AML-193 (cell line): ENCODE results near the gene ASCC3.

Source experiments
- DNase-seq, 2 experiments: peaks; one replicate each; lab custom pipeline; 2025; lab: John Stamatoyannopoulos, UW

Gene ASCC3

DNA sequence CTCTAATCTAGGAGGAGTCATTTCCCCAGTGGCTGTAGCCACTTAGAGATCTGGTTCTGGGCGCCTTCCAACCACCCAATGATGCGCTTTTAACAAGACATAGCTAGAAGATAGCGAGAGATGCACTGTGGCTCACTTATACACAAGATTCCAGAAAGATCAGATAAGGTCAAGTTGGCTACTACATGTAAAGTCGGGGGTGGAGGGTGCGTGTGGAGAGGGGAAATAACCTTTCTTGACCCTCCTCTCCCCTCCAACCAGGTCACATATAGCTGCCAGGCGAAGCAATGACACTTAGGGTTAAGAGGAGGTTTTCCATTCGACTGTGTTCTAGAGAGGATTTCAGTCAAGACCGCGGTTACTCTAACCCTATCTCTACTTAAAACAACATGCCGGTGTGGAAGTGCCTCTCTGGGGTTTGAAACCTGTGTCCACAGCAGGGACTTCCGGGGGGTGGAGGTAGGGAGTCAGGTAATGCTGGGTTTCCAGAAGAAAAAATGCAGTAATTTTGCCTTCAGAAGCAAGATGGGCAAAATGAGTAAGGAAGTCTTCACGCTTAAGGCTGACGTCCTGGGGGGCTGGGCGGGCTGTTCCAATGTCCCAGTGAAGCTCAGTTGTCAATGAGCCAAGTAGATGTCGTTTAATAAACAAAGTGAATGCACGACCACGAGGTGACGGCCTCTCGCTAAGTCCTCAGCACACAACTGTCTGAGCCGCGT lies 414.6 kb downstream of the ASCC3 start:
- DNase-seq = no peak

DNA sequence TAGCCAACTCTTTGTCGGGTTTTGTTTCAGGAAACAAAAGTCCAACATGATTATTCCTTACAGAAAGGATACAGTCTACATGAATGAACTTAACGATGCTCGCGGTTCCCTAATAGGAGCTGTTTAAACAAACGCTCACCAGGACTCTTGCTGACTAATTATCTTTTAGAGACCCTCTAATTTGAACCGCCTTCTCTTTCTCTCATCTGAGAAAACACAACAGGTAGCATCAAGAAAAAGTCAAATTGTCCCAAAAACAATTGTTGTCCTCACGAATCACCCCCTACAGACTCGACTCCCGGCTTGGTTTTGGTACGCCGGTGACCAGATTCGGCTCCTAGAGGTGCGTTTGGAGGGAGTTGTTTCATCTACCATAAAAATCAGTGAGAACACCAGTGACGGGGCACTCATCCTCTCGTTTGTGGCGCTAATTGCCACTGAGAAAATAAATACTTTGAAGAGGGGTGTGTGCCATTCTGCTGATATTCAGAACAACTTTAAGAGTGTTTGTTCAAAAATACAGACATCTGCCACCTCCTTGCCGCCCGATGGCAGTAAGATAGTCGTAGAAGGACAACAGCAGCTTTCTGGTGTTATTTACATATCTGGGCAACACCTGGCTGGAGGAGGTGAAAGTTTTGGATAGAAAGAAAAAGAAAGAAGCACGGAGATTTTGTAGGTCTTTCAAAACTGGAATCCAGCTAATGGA lies 415.3 kb downstream of the ASCC3 start:
- no peak for DNase-seq

DNA sequence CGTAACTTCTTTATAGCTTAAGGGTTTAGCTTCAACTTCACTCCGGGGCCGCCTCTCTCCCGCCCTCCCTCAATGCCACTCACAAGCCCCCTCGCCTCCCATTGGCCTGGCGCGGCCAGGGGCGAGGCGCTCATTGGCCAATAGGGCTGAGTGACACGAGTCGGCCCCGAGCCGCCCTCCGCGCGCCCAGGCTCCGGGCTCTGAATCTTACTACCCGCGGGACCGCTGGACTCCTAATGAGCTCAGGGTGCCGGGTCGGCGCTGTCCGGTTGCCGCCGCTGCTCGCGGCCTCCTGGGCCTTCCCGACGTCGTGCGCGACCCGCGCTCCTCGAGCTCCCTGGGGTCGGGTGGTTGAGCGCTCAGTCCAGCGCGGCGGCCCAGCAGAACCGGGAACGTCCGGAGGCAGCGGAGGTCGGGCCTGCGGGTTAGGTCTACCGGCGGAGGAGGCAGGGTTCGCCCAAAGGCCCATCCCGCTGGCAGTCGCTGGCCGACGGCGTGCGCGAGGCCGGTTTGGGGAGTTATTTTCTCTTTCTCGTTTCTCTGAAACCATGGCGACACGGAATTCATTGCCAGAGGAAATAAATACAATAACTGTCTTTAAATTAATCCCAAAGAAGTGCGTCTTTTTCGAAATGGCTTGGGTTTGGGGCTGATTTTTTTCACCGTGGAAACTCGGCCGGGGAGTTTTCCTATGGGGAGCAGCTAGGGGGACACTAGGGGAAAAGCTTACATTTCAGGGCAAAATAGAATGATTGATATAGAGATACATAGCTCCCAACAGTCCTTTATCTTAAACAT lies 416.0 kb downstream of the ASCC3 start, which contains the start of gene SIM1:
TSS of gene SIM1 (minus strand) at position 19 of the 798 bp plus-strand sequence. CDS start 1,453 bp downstream, outside the sequence.
- no peak for DNase-seq

DNA sequence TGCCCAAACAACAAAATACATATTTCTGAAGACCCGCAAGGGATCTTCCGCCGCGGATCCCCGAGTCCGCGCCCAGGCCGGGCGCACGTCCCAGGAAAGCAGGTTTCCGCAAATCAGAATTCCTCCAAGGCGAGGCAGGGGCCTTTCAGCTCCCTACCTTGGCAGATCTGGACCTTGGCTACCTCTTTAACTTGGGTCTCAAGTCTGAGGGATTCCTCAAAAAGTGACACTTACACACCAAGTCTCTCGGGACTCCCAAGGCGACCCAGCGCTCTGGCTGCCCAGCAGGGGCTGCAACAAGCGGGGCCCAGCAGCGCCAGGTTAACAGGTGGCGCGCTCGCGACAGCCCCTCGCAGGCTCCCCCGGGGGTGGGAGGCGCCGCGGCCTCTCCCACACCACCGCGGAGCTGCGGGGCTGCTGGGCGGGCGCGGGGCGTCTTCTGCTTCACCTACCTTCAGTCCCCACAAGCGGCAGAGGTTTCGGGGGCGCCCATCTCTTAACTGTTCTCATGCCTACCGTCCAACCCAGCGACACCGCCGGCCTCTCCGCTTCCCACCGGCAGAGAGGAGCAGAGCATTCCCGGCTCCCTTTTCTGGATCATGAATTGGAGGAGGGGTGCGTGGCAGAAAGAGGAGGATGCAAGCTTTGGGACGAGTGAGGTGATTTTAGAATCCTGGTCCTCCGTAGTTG lies 416.8 kb downstream of the ASCC3 start:
- DNase-seq = no peak

DNA sequence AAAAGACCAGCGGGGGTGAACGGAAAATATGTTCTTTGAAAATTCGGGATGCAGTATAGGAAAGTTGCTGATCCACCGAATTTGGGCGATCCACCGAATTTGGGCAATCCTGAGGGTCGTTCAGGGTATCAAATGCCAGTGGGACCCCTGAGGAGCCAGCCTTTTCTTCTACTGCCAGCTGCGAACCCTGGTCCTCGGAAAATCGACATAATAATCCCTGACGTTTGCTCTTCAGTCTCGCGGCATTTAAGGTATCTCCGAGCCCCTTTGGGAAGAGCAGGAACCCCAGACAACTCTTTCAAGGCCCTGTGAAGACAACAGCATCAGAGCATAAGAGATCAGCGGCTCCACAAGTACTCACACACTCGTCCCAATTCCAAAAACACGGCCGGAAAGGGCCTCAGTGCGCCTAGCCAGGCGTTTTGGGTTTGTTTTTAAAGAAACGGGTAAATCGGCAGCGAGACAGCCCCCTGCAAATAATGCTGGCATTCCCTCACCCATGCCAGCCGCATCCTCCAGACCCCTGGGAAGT lies 417.4 kb downstream of the ASCC3 start:
- no peak for DNase-seq

DNA sequence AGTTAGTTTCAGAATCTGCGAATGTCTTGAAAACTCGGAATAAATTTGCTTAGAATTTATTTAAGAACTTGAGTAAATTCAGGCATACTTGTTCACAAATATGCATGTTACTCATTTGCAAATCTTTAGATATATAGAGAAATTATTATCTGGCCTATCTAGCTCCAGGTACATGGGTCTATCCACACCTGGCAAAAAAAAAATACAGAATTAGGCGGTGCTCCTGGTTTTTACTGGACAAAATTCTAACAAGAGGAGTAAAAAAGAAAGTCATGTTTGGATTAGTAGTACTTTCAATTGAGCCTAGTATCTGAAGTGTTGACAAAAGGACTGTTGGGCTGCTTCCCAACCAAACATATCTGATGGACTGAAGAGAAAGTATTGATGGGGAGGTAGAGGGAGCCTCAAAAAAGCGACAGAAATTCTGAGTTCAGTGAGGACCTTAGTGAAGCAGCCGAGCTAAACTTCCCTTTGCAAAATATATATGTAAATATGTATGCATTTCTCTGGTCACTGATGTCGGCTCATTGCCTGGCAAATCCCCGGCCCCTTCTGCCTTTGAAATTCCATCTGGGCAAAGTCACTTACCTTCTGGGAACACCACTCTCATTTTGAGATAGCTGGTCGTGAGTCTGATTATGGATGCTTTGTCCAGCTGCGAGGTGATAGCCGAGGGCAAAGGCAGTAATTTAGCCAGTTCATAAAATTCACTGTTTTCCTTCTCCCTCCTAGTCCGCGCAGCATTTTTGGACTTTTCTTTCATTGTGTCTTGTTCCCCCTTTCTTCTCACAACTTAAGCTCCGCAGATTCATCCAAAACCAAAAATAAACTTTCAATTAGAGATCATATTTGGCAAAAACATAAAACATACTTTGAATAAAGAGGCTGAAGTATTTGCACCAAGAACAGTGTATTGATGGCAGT lies 418.2 kb downstream of the ASCC3 start:
- DNase-seq = no peak

DNA sequence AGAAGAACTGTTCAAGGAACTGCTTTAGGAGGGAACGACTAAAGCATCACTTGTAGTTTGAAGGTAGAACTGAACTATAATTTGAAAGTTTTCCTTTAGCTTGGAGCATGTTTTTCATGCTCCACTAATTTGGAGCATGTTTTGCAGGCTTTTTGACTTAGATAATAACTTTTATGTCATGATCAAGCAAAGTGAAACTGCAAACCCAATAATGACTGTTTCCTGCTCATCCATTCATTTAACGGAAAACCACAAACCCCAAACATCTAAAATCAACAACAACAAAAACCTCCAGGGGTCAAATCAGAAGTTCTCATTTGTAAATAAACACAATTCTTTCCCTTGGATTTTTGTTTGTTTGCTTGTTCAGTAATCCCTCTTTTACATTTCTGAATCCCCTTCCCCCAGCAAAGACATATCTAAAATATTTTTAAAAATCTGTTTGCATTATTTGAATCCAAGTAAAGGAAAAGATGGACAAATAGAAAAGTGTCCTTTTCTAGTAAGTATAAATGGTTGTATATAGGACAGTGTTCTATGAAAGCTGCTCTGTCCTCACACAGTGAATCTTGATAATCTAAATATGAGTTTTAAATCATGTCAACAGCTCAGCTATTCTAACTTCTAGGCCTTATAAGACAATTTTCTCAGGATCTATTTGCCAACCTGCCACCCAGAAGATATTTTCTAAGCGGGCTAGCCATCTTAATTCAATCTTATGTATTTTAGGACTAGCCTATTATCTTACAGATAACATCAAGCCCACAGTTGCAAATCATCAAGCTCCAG lies 419.0 kb downstream of the ASCC3 start:
- DNase-seq = no peak

DNA sequence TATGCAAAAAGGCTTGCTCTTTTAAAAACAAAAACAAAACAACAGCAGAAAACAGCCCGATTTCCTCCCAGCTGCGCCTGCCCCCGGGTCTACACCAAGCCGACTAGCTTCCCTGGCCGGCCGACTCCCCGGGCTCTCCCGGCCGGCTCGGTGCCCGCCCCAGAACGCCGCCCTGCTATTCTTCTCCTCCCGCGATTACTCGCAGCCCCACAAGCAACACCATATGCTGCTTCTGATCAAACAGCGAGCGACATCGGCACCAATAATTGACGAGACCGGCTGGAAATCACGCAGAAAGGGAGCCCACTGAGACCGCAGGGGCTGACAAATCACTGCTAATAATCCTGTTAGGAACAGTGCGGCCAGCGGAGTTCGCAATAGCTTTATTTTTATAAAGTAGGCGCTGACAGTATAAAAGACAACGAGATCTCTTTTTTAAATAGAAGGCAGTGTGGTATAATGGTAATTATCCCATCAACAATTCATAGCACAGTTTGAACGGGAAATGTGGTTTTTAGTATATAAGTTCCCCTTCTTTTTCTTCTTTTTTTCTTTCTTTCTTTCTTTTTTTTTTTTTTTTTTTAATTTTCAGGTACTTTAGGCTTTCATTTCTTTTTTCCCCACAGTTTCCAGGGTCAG lies 419.7 kb downstream of the ASCC3 start:
- no peak for DNase-seq

DNA sequence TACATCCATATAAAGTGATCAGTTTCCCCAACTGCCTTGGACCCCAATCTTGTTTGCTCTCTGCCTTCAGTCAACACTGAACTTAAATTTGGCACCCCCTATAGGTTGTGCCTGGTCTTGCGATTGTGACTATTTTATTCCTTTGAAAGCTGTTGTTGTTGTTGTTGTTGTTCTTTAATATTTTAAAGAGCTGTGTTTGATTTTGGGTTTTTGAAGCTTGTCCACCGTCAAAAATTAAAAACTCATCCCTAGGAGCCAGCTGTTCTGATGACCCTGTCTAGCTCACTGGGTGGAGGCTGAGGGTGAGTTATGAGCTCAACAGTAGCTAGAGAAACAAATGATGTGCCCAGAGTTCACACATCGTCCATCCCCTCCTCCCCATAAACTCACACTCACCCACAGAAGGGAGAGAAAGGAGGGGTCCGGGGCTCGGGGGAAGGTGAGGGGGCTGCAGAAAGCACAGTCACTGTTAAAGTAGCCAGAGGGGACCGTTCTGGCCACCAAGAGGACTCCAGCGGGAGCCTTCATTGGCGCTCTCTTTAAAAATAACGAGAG lies 420.4 kb downstream of the ASCC3 start:
- no peak for DNase-seq

DNA sequence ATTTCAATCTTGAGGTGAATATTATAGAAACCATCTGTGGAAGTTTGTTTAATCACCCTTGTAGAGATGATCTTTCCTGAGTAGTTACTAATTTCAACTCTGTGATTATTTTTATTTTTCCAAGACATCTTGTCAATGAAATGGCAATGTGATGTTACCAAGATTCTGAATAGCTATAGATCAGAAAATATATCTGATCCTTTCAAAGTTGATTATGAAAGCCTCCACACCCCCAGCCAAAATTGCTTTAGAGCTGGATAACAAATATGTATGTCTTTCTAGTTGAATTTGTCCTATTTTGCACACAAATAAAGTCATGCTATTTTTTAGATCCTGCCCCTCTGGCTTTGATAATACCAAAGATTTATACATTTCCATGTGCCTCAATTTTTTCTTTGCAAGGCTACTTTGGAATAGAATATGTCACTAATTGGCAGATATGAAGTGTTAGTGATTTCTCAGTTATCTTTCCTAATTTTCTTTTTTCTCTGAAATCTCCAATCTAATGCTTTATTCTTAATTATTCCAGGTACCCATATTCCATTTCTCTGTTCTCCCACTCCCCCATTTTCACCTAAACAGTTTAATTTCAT lies 421.4 kb downstream of the ASCC3 start:
- DNase-seq = no peak

DNA sequence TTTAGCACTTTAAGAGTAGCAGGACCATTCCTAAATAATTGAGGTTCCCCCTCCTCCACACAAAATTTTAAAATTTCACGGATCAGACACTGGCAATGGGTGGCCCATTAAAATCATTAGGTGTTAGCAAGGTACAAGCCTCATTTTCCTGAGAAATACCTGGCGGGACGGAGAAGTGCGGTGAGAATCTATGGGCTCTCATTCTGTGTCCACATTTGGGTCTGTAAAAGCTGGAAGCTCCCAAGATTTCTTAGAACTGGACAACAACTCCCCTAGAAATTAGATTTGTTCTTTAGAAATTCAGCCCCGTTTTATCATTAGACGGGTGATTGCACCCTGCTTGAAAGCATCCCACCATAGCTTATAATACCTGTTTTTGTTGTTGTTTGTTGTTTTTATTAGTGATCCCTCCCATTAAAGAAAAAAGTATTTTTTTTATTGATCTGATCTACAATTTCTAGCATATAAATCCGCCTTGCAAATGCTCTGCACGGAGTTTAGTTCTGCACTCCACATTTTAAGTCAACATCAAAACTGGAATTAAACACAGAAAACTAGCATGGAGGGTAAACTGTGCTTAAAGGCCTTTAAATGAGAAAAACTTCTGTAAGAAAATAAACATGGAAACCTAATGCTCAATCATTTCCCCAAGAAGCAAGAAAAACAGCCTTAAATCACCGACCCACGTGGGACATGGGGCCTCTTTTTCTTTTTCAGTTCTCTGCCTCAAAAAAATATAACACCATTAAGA lies 422.1 kb downstream of the ASCC3 start:
- DNase-seq = no peak
